A549 (cell line): Measurements from ENCODE around the gene KCNN2. TPM values are rescaled to one million over a fixed set of nuclear protein-coding genes. Genes with fewer than 3 reads are reported as not detected.

Experiments
- ATAC-seq, 2 experiments: fragments of 200-7000 bp in 1 of 2; fragments of >200 bp in 1 of 2; cut with Nextera tagmentation in 1 of 2; cut with Tn5 transposase in 1 of 2; 3 replicates each; pipeline versions ENCODE4 v1.8.0 to v1.9.1; 2018 to 2020; ENCODE audit warnings: mild to moderate bottlenecking in 1 of 2, moderate library complexity in 1 of 2
- CTCF ChIA-PET: fragments of 300-600 bp; sonication (Branson Sonifier 250); formaldehyde crosslinking; extraction: SDS; loops from one replicate; lab custom pipeline; 2021; ENCODE audit warnings: antibody characterized with exemption, inconsistent platforms; lab: Yijun Ruan, JAX
- POLR2A ChIA-PET: fragments of 350-600 bp; formaldehyde crosslinking; extraction: SDS; loops from one replicate; lab custom pipeline; 2021; ENCODE audit warnings: antibody characterized with exemption, inconsistent platforms; lab: Yijun Ruan, JAX
- DNase-seq, 2 experiments: peaks; one replicate each; pipeline versions ENCODE4 v3.0.0 to v3.0.0-alpha.2; 2011 to 2016; ENCODE audit warnings: low read depth in 1 of 2, low spot score in 1 of 2
- FAIRE-seq: peaks from 2 replicates; lab custom pipeline; 2011; peaks lifted over from hg19 to GRCh38; lab: Jason Lieb, UNC
- H3K27ac ChIP-seq, 2 experiments: fragments of >200 bp; sonication (Bioruptor Twin); formaldehyde crosslinking; 3 replicates each; pipeline ENCODE4 v1.5.1; 2016 to 2017
- H3K4me1 ChIP-seq: fragments of >200 bp; sonication (Bioruptor Twin); formaldehyde crosslinking; 3 replicates; pipeline ENCODE4 v1.6.1; 2016
- H3K4me2 ChIP-seq: fragments of >200 bp; sonication (Bioruptor Twin); formaldehyde crosslinking; 3 replicates; pipeline ENCODE4 v1.6.1; 2016
- H3K4me3 ChIP-seq: fragments of >200 bp; sonication (Bioruptor Twin); formaldehyde crosslinking; 3 replicates; pipeline ENCODE4 v1.5.1; 2016
- H3K9me3 ChIP-seq: fragments of >200 bp; sonication (Bioruptor Twin); formaldehyde crosslinking; 3 replicates; pipeline ENCODE4 v1.6.1; 2016
- CBX2 ChIP-seq: fragments of 200-600 bp; sonication (generic); IDR thresholded peaks from 2 replicates; pipeline ENCODE4 v1.6.1; 2016; ENCODE audit warnings: low read depth, mild to moderate bottlenecking, borderline replicate concordance
- CHD2 ChIP-seq: fragments of 150-350 bp; IDR thresholded peaks from 2 replicates; pipeline ENCODE4 v1.6.1; 2014; ENCODE audit warnings: low read length; ENCODE audit not compliant: partially characterized antibody
- EHF ChIP-seq: fragments of 250-450 bp; sonication (Bioruptor Pico); IDR thresholded peaks from 2 replicates; pipeline ENCODE4 v1.5.0; 2020; ENCODE audit warnings: mild to moderate bottlenecking
- ESRRA ChIP-seq: fragments of 150-350 bp; IDR thresholded peaks from 2 replicates; pipeline ENCODE4 v1.6.1; 2014; ENCODE audit warnings: mild to moderate bottlenecking, low read length, borderline replicate concordance
- HDAC2 ChIP-seq: fragments of 200-600 bp; sonication (generic); IDR thresholded peaks from 2 replicates; pipeline ENCODE4 v1.6.1; 2016
- JUN ChIP-seq, 2 experiments: fragments of >200 bp; sonication (Bioruptor Twin); formaldehyde crosslinking; IDR thresholded peaks; 2 replicates in 1 of 2; 3 replicates in 1 of 2; pipeline ENCODE4 v1.6.1; 2016 to 2017
- MAZ ChIP-seq: fragments of 150-350 bp; IDR thresholded peaks from 2 replicates; pipeline ENCODE4 v1.6.1; 2014; ENCODE audit warnings: antibody characterized with exemption, low read depth, low read length, borderline replicate concordance
- NFE2L2 ChIP-seq: fragments of 150-350 bp; conservative IDR thresholded peaks from 2 replicates; pipeline ENCODE4 v1.6.1; 2014; ENCODE audit warnings: low read length
- NR3C1 ChIP-seq: fragments of >200 bp; sonication (Bioruptor Twin); formaldehyde crosslinking; IDR thresholded peaks from 3 replicates; pipeline ENCODE4 v1.6.1; 2017
- POLR2A ChIP-seq: IDR thresholded peaks from 2 replicates; pipeline ENCODE4 v1.6.1; 2012; ENCODE audit warnings: mild to moderate bottlenecking, low read length
- RARB ChIP-seq: fragments of 250-450 bp; sonication (Bioruptor Pico); IDR thresholded peaks from 2 replicates; pipeline ENCODE4 v1.8.0; 2021; ENCODE audit warnings: mild to moderate bottlenecking, moderate library complexity
- RCOR1 ChIP-seq: fragments of 150-350 bp; IDR thresholded peaks from 2 replicates; pipeline ENCODE4 v1.6.1; 2014; ENCODE audit warnings: antibody characterized with exemption, low read length, low read depth
- SMC3 ChIP-seq: fragments of >200 bp; sonication (Bioruptor Twin); formaldehyde crosslinking; IDR thresholded peaks from 3 replicates; pipeline ENCODE4 v1.6.1; 2018; ENCODE audit warnings: inconsistent platforms
- TP53 ChIP-seq: fragments of 250-450 bp; sonication (Bioruptor Pico); IDR thresholded peaks from 2 replicates; pipeline ENCODE4 v1.5.0; 2021; ENCODE audit warnings: mild to moderate bottlenecking, moderate library complexity
- ZFP36 ChIP-seq: fragments of 450-650 bp; IDR thresholded peaks from 2 replicates; pipeline ENCODE4 v1.6.1; 2014; ENCODE audit warnings: borderline replicate concordance; ENCODE audit not compliant: partially characterized antibody
- ZSCAN20 ChIP-seq: fragments of 250-450 bp; sonication (Bioruptor Pico); IDR thresholded peaks from 2 replicates; pipeline ENCODE4 v1.8.0; 2022; ENCODE audit warnings: mild to moderate bottlenecking, moderate library complexity
- WGBS: methylation state at CpG from one replicate; pipeline ENCODE4 v1.1.6; 2017; ENCODE audit errors: missing lambda C conversion rate; 5-methylcytosine and 5-hydroxymethylcytosine counted together
- polyA plus RNA-seq, 4 experiments: library from polyadenylated mRNA; depleted of rRNA in 3 of 4; stranded (reverse); fragments of >200 nt; fragmentation: RNase III in 1 of 4; extraction: RNeasy Plus Mini Kit Qiagen cat#74134 plus additional on column Dnase treatment in 1 of 4; gene quantifications; 2 replicates in 3 of 4; 3 replicates in 1 of 4; pipeline ENCODE4 v1.2.3, GENCODE V29; 2011 to 2017
- TF ChIP-seq, protein P1 (sequence below): fragments of 200-600 bp; sonication (generic); IDR thresholded peaks from 2 replicates; pipeline ENCODE4 v1.6.1; 2016; ENCODE audit warnings: antibody characterized with exemption, mild to moderate bottlenecking, moderate library complexity
- TF ChIP-seq, protein P2 (sequence below): fragments of 250-450 bp; sonication (Bioruptor Pico); IDR thresholded peaks from 2 replicates; pipeline ENCODE4 v1.5.0; 2021; ENCODE audit warnings: mild to moderate bottlenecking, moderate library complexity, borderline replicate concordance
- TF ChIP-seq, protein P3 (sequence below): fragments of >200 bp; sonication (Bioruptor Twin); formaldehyde crosslinking; IDR thresholded peaks from 3 replicates; pipeline ENCODE4 v1.5.1; 2016
- TF ChIP-seq, protein P4 (sequence below): IDR thresholded peaks from 2 replicates; pipeline ENCODE4 v1.6.1; 2012

KCNN2 gene
- polyA plus RNA-seq, 2 of the 4 experiments (the other 2 are of a cell fraction): 0.04 to 0.06 TPM

DNA sequence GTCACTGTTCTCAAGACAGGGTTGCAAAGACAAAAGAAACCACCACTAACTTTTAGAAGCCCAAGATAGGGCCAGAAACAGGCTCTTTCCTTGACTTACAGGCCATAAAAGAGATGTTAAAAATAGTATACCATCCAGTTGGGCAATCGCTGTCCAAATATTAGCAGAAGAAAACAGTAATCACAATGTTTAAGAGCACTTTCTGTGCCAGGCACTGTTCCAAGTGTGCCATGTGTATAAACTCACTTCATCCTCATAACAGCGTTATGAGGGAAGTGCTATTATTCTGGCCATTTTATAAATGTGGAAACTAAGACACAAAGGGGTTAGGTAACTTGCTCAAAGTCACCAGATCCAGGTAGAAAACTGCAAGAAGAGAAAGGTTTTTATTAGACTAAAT is 111.7 kb downstream of the KCNN2 start:
- DNase-seq (no peak), FAIRE-seq (no peak), ATAC-seq (no peak)
- ChIA-PET CTCF (no interaction called here), POLR2A (no interaction called here)
- 0% methylated on average over 2 of the region's 2 CpGs for WGBS
- Histone ChIP-seq H3K27ac (no peak overlapping the region), H3K9me3 (no peaks in the 10 kb centered on the region), H3K4me3 (no peak overlapping the region), H3K4me1 (no peaks in the 10 kb centered on the region), H3K4me2 (no peak overlapping the region)
- TF ChIP-seq NR3C1: no peak
- TF ChIP-seq, all 56 proteins: peak for 0

DNA sequence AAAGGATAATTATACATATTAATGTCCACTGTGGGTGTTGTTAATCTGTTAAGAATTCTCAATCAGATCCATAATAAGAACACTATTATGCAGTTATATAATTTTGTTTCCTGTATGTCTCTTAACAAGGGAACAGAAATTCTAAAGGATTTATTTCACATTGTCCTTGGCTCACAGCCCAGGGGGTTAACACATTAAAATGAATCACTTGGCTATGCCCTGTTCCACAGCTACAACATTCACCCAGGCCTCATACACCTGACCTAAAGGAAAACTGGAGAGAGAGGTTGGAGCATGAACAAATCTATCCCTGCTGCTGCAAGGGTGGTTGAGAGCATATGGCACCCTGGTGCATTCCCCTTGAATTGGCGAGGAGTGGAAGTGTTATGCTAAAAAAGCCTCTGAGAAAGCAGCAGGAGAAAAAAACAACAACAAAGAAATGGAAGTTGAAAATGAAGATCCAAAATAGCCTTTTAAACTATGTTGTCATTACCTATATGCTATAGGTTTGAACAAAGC is 116.0 kb downstream of the KCNN2 start:
- TF ChIP-seq JUN (IDR thresholded peaks at IDR 0.05) (no peak), NR3C1 (no peak), SMC3 (no peak), HDAC2 (no peak), CBX2 (no peak), ZFP36 (no peak), ESRRA (no peak), TP53 (CRISPR knock-in tag) (no peak), RARB (no peak), POLR2A (no peak), NFE2L2 (no peak), MAZ (no peak), CHD2 (no peak), ZSCAN20 (CRISPR knock-in tag) (no peak), RCOR1 (no peak), EHF (CRISPR knock-in tag) (no peak)
- TF ChIP-seq, protein P1, sequence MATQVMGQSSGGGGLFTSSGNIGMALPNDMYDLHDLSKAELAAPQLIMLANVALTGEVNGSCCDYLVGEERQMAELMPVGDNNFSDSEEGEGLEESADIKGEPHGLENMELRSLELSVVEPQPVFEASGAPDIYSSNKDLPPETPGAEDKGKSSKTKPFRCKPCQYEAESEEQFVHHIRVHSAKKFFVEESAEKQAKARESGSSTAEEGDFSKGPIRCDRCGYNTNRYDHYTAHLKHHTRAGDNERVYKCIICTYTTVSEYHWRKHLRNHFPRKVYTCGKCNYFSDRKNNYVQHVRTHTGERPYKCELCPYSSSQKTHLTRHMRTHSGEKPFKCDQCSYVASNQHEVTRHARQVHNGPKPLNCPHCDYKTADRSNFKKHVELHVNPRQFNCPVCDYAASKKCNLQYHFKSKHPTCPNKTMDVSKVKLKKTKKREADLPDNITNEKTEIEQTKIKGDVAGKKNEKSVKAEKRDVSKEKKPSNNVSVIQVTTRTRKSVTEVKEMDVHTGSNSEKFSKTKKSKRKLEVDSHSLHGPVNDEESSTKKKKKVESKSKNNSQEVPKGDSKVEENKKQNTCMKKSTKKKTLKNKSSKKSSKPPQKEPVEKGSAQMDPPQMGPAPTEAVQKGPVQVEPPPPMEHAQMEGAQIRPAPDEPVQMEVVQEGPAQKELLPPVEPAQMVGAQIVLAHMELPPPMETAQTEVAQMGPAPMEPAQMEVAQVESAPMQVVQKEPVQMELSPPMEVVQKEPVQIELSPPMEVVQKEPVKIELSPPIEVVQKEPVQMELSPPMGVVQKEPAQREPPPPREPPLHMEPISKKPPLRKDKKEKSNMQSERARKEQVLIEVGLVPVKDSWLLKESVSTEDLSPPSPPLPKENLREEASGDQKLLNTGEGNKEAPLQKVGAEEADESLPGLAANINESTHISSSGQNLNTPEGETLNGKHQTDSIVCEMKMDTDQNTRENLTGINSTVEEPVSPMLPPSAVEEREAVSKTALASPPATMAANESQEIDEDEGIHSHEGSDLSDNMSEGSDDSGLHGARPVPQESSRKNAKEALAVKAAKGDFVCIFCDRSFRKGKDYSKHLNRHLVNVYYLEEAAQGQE: no peak
- TF ChIP-seq, protein P2, sequence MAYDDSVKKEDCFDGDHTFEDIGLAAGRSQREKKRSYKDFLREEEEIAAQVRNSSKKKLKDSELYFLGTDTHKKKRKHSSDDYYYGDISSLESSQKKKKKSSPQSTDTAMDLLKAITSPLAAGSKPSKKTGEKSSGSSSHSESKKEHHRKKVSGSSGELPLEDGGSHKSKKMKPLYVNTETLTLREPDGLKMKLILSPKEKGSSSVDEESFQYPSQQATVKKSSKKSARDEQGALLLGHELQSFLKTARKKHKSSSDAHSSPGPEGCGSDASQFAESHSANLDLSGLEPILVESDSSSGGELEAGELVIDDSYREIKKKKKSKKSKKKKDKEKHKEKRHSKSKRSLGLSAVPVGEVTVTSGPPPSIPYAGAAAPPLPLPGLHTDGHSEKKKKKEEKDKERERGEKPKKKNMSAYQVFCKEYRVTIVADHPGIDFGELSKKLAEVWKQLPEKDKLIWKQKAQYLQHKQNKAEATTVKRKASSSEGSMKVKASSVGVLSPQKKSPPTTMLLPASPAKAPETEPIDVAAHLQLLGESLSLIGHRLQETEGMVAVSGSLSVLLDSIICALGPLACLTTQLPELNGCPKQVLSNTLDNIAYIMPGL (CRISPR knock-in tag): no peak
- TF ChIP-seq, protein P3, sequence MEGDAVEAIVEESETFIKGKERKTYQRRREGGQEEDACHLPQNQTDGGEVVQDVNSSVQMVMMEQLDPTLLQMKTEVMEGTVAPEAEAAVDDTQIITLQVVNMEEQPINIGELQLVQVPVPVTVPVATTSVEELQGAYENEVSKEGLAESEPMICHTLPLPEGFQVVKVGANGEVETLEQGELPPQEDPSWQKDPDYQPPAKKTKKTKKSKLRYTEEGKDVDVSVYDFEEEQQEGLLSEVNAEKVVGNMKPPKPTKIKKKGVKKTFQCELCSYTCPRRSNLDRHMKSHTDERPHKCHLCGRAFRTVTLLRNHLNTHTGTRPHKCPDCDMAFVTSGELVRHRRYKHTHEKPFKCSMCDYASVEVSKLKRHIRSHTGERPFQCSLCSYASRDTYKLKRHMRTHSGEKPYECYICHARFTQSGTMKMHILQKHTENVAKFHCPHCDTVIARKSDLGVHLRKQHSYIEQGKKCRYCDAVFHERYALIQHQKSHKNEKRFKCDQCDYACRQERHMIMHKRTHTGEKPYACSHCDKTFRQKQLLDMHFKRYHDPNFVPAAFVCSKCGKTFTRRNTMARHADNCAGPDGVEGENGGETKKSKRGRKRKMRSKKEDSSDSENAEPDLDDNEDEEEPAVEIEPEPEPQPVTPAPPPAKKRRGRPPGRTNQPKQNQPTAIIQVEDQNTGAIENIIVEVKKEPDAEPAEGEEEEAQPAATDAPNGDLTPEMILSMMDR: no peak
- TF ChIP-seq, protein P4, sequence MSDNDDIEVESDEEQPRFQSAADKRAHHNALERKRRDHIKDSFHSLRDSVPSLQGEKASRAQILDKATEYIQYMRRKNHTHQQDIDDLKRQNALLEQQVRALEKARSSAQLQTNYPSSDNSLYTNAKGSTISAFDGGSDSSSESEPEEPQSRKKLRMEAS: no peak
- 0% methylated on average over 1 of the region's 1 CpG for WGBS
- Histone ChIP-seq H3K4me3 (no peak overlapping the region), H3K4me1 (no peaks in the 10 kb centered on the region), H3K9me3 (no peaks in the 10 kb centered on the region), H3K27ac (no peak overlapping the region), H3K4me2 (no peak overlapping the region)
- FAIRE-seq (no peak), ATAC-seq (no peak), DNase-seq (no peak)
- CTCF ChIA-PET: no interaction called here
- POLR2A ChIA-PET: no interaction called here
